Neuronal stem cell (in vitro differentiated cells): ENCODE measurements around the gene SETX.

ENCODE experiments used
- DNase-seq: peaks from one replicate; pipeline ENCODE4 v3.0.0-alpha.2; 2013; ENCODE audit warnings: low spot score
- H2AFZ ChIP-seq: one replicate; pipeline ENCODE4 v1.6.1; 2013; ENCODE audit warnings: mild to moderate bottlenecking, low read length, inconsistent platforms
- H2AK5ac ChIP-seq: 2 replicates; pipeline ENCODE4 v1.6.1; 2013; ENCODE audit warnings: low read depth, mild to moderate bottlenecking, inconsistent platforms, low read length, moderate library complexity, mixed read lengths
- H2BK120ac ChIP-seq: 2 replicates; pipeline ENCODE4 v1.6.1; 2013; ENCODE audit warnings: low read depth, mild to moderate bottlenecking, inconsistent platforms, low read length, moderate library complexity, mixed read lengths
- H2BK12ac ChIP-seq: one replicate; pipeline ENCODE4 v1.6.1; 2013; ENCODE audit warnings: low read length, inconsistent platforms
- H2BK15ac ChIP-seq: 2 replicates; pipeline ENCODE4 v1.6.1; 2013; ENCODE audit warnings: mild to moderate bottlenecking, low read length, inconsistent platforms, mixed read lengths
- H2BK5ac ChIP-seq: one replicate; pipeline ENCODE4 v1.6.1; 2013; ENCODE audit warnings: inconsistent platforms, mild to moderate bottlenecking, low read length, moderate library complexity
- H3K14ac ChIP-seq: one replicate; pipeline ENCODE4 v1.6.1; 2013; ENCODE audit warnings: low read length, inconsistent platforms
- H3K18ac ChIP-seq: 2 replicates; pipeline ENCODE4 v1.6.1; 2013; ENCODE audit warnings: low read length, inconsistent platforms
- H3K23ac ChIP-seq: 2 replicates; pipeline ENCODE4 v1.6.1; 2013; ENCODE audit warnings: low read depth, mild to moderate bottlenecking, mixed read lengths, low read length, inconsistent platforms; ENCODE audit not compliant: poor library complexity
- H3K27ac ChIP-seq: replicated peaks from 3 replicates; pipeline ENCODE4 v1.5.1; 2013; ENCODE audit warnings: low read length, inconsistent platforms
- H3K27me3 ChIP-seq, 3 experiments: 2 replicates each; pipeline ENCODE4 v1.6.1; 2013; ENCODE audit warnings: low read length in 3 of 3, mild to moderate bottlenecking in 2 of 3, inconsistent platforms in 1 of 3, low read depth in 1 of 3, mixed read lengths in 1 of 3, moderate library complexity in 1 of 3; ENCODE audit not compliant: control insufficient read depth in 3 of 3, insufficient read depth in 3 of 3
- H3K36me3 ChIP-seq, 2 donors: replicated peaks in 1 of 2; 2 replicates each; pipeline ENCODE4 v1.6.1; 2013; ENCODE audit warnings: low read length in 2 of 2; ENCODE audit not compliant: control insufficient read depth in 2 of 2, insufficient read depth in 2 of 2
- H3K4ac ChIP-seq: 2 replicates; pipeline ENCODE4 v1.6.1; 2013; ENCODE audit warnings: inconsistent platforms, mild to moderate bottlenecking, low read length, moderate library complexity
- H3K4me1 ChIP-seq, 2 donors: 1 replicate in 1 of 2; 2 replicates in 1 of 2; pipeline ENCODE4 v1.6.1; 2013; ENCODE audit warnings: low read length in 2 of 2, low read depth in 1 of 2; ENCODE audit not compliant: control insufficient read depth in 2 of 2, insufficient read depth in 1 of 2
- H3K4me2 ChIP-seq: one replicate; pipeline ENCODE4 v1.6.1; 2013; ENCODE audit warnings: mild to moderate bottlenecking, low read length, inconsistent platforms; ENCODE audit not compliant: insufficient read depth, poor library complexity, severe bottlenecking
- H3K4me3 ChIP-seq, 2 donors: 2 replicates each; pipeline ENCODE4 v1.5.1; 2013; ENCODE audit warnings: low read length in 2 of 2, mild to moderate bottlenecking in 2 of 2, inconsistent platforms in 1 of 2, moderate library complexity in 1 of 2
- H3K79me1 ChIP-seq: one replicate; pipeline ENCODE4 v1.6.1; 2013; ENCODE audit warnings: low read depth, mild to moderate bottlenecking, inconsistent platforms, low read length, moderate library complexity
- H3K9ac ChIP-seq: one replicate; pipeline ENCODE4 v1.6.1; 2013; ENCODE audit warnings: mild to moderate bottlenecking, low read depth, low read length, inconsistent platforms; ENCODE audit not compliant: poor library complexity
- H3K9me3 ChIP-seq, 2 donors: replicated peaks in 1 of 2; 2 replicates each; pipeline versions ENCODE3 to v1.6.1; 2013; ENCODE audit warnings: low read length in 2 of 2, mild to moderate bottlenecking in 2 of 2, inconsistent platforms in 1 of 2, low read depth in 1 of 2, mixed read lengths in 1 of 2, moderate library complexity in 1 of 2; ENCODE audit not compliant: control insufficient read depth in 2 of 2, insufficient read depth in 1 of 2
- H4K8ac ChIP-seq: one replicate; pipeline ENCODE4 v1.6.1; 2013; ENCODE audit warnings: low read depth, mild to moderate bottlenecking, inconsistent platforms, low read length, moderate library complexity
- H4K91ac ChIP-seq: one replicate; pipeline ENCODE4 v1.6.1; 2013; ENCODE audit warnings: low read length, low read depth, mild to moderate bottlenecking, inconsistent platforms; ENCODE audit not compliant: poor library complexity
- WGBS, 2 donors: extraction: QIAGEN DNeasy Blood & Tissue Kit; methylation state at CpG; one replicate each; pipeline ENCODE4 v1.1.7; 2013; ENCODE audit warnings: missing lambda C conversion rate in 2 of 2, mixed read lengths in 1 of 2; ENCODE audit not compliant: insufficient read length in 2 of 2, insufficient replicate concordance in 1 of 2; ENCODE audit errors: extremely low coverage in 2 of 2; 5-methylcytosine and 5-hydroxymethylcytosine counted together

SETX gene

DNA sequence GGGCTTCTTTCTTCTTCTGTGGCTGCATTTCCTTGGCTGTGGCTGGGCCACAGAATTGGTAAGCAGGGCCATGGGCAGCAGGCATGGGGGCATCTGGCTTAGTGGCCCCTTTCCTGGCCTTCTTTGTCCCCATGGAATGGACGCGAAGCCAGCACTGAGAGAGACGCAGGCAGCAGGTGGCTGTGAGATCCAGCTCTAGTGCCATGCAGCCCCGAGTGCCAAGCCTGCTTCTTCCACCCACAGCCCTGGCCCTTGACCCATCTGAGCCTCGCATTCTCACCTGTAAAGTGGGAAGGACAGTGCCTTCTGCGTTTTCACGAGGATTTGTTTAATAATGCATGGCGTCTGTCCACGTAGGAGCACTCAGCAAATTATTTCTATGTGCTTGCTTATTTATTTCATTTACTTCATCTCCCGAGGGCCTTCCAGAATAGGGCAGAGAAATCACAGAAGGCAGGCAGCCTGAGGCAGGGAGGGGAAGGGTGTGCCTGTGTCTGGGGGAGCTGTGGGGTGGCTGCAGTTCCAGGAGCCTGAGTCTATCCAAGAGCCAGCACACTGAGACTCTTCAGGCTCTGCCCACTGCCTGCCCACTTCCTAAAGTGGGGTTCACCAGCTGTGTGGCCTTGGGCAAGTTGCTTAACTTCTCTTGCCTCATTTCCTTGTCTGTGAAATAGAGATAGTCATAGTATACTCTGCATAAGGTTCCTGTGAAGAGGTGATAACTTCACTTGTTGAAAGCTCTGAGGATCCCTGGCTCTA lies 137.7 kb downstream of the SETX start:
- H2AFZ ChIP-seq, result no peak overlapping the region
- H4K91ac ChIP-seq, result no peak overlapping the region
- no peak overlapping the region for H3K9ac ChIP-seq
- no peak for DNase-seq
- peak overlapping the region; percentile 64 for H2AK5ac ChIP-seq
- WGBS, 2 donors, result no CpG with 5 or more reads among the region's 10 CpGs
- H3K4me3 ChIP-seq, result no peak overlapping the region
- no peaks in the 10 kb centered on the region for H3K79me1 ChIP-seq
- no peak overlapping the region for H2BK12ac ChIP-seq
- no peak overlapping the region for H4K8ac ChIP-seq
- H3K4me1 ChIP-seq, result peaks cover 0 to 9% of the 10 kb centered on the region in 2 donors
- no peak overlapping the region for H3K14ac ChIP-seq
- no peak overlapping the region for H3K18ac ChIP-seq
- H3K4ac ChIP-seq, result no peak overlapping the region
- H3K23ac ChIP-seq, result no peak overlapping the region
- H2BK120ac ChIP-seq, result no peak overlapping the region
- H3K4me2 ChIP-seq, result no peak overlapping the region
- no peak overlapping the region for H2BK5ac ChIP-seq
- peaks cover 0 to 51% (median 0%) of the 10 kb centered on the region in 3 experiments for H3K27me3 ChIP-seq
- H3K9me3 ChIP-seq, result no peaks in the 10 kb centered on the region
- H3K36me3 ChIP-seq, result no peaks in the 10 kb centered on the region
- H2BK15ac ChIP-seq, result peak overlapping the region; percentile 82
- no peak overlapping the region for H3K27ac ChIP-seq

DNA sequence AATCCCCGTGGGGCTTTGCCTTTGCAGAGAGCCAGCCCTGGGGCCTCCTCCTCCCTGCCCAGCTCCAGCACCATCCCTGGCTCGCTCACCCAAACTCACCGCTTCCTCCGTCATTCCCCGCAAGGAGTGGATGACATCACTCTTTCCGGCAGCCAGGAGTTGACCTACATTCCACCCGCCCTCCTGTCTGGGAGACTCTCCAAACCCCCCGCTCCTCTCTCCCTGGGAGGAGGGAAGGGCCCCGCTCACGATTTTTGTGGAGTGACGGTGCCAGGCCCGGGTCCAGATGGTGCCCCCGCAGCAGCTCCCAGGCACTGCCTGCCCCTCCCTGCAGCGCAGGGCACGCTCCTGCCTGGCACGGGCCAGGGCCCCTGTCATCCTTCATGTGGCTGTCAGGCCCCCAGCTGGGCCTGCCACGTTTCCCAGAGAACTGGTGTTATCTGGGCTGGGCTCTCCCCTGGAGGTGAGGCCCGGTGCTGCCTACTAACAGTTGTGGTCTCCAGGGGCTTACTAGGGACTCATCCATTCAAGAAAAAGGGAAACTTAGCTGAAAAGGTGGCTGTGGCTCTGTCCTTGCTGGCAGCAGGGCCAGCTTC lies 140.7 kb downstream of the SETX start:
- H3K27ac ChIP-seq, result no peak overlapping the region
- H2BK5ac ChIP-seq, result peak overlapping the region; percentile 82
- H3K14ac ChIP-seq, result peak overlapping the region; percentile 91
- H3K4me3 ChIP-seq, result no peak overlapping the region
- H2AFZ ChIP-seq, result peak overlapping the region; percentile 29
- H3K9me3 ChIP-seq, result peaks cover 0 to 2% of the 10 kb centered on the region in 2 donors
- WGBS, 2 donors, result no CpG with 5 or more reads among the region's 18 CpGs
- no peak overlapping the region for H4K8ac ChIP-seq
- H3K4me2 ChIP-seq, result peak overlapping the region; percentile 14
- peak overlapping the region; percentile 54 for H3K4ac ChIP-seq
- no peaks in the 10 kb centered on the region for H3K79me1 ChIP-seq
- H3K18ac ChIP-seq, result peak overlapping the region; percentile 88
- peaks cover 0 to 9% of the 10 kb centered on the region in 2 donors for H3K4me1 ChIP-seq
- peak overlapping the region; percentile 62 for H4K91ac ChIP-seq
- H2BK15ac ChIP-seq, result peak overlapping the region; percentile 78
- peaks cover 0 to 57% (median 0%) of the 10 kb centered on the region in 3 experiments for H3K27me3 ChIP-seq
- H3K9ac ChIP-seq, result peak overlapping the region; percentile 55
- peak overlapping the region; percentile 92 for H2BK12ac ChIP-seq
- no peaks in the 10 kb centered on the region for H3K36me3 ChIP-seq
- H2AK5ac ChIP-seq, result peak overlapping the region; percentile 78
- H2BK120ac ChIP-seq, result peak overlapping the region; percentile 26
- peak overlapping the region; percentile 92 for H3K23ac ChIP-seq
- no peak for DNase-seq

DNA sequence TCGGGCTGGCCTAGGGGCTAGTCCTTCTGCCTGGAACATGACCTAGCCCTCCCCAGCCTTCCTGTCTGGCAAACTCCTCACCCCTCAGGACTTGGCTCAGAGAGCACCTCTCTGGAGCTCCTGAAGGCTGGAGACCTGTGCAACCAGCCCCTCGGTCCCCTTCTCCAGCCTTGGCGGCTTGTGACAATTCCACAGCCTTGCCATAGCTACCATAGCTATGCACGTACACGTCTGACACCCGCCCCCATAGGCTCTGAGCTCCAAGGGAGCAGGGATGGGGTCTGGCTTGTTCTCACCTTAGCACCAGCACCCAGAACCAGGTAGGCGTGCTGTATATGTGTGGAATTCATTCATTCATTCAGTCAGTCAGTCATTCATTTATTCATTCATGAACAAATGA lies 143.2 kb downstream of the SETX start:
- no peak for DNase-seq
- Histone ChIP-seq H3K14ac (no peak overlapping the region), H3K27ac (no peak overlapping the region), H3K36me3 (no peaks in the 10 kb centered on the region), H3K23ac (no peak overlapping the region), H3K4me1 (peaks cover 0 to 9% of the 10 kb centered on the region in 2 donors), H2BK12ac (no peak overlapping the region), H3K4ac (no peak overlapping the region), H4K8ac (no peak overlapping the region), H3K27me3 (peaks cover 0 to 46% (median 0%) of the 10 kb centered on the region in 3 experiments), H3K18ac (no peak overlapping the region), H3K9me3 (peaks cover 0 to 2% of the 10 kb centered on the region in 2 donors), H2BK15ac (no peak overlapping the region), H3K4me3 (no peak overlapping the region), H2BK5ac (no peak overlapping the region), H2BK120ac (no peak overlapping the region), H3K4me2 (no peak overlapping the region), H3K9ac (no peak overlapping the region), H2AFZ (no peak overlapping the region), H4K91ac (no peak overlapping the region), H2AK5ac (no peak overlapping the region), H3K79me1 (no peaks in the 10 kb centered on the region)
- no CpG with 5 or more reads among the region's 7 CpGs for WGBS, 2 donors
